Epithelial cell of prostate (primary cell): ENCODE results near the gene TUBA4A.
A peak's percentile ranks its signal among the peaks of the same experiment; 100 is the strongest.
"Not testable (repeated sequence)": the region's sequence is repeated elsewhere in the genome, so short reads cannot be mapped to it uniquely, and the experiment has no call there.

Experiments used
- DNase-seq: peaks from one replicate; pipeline ENCODE4 v3.0.0-alpha.2; 2011; ENCODE audit warnings: low read depth, low spot score
- H3K27ac ChIP-seq: fragments of 450-650 bp; 2 replicates; pipeline ENCODE4 v1.5.1; 2017; ENCODE audit warnings: mild to moderate bottlenecking

TUBA4A gene

GRCh38 chr2:219218217-219218731 is 35.4 kb downstream of the TUBA4A start:
- DNase-seq, result no peak
- peak overlapping the region; percentile 83 for H3K27ac ChIP-seq

- H3K27ac ChIP-seq, result no peak overlapping the region
- DNase-seq, result no peak
These were observed 37.2 kb downstream of the TUBA4A start for GRCh38 chr2:219216535-219216915.

- H3K27ac ChIP-seq, result no peak overlapping the region
- DNase-seq, result no peak
These were observed 37.7 kb downstream of the TUBA4A start for GRCh38 chr2:219215871-219216534.

- no peak for DNase-seq
- H3K27ac ChIP-seq, result no peak overlapping the region
These were observed 38.9 kb downstream of the TUBA4A start for GRCh38 chr2:219214786-219215185.

- DNase-seq, result no peak
- H3K27ac ChIP-seq, result no peak overlapping the region
These were observed 39.6 kb downstream of the TUBA4A start for GRCh38 chr2:219214141-219214540.

- no peak overlapping the region for H3K27ac ChIP-seq
- no peak for DNase-seq
These were observed 40.1 kb downstream of the TUBA4A start for GRCh38 chr2:219213486-219214071.

- H3K27ac ChIP-seq, result no peak overlapping the region
- DNase-seq, result no peak
These were observed 40.7 kb downstream of the TUBA4A start for GRCh38 chr2:219213026-219213415.

GRCh38 chr2:219210886-219211362 is 42.8 kb downstream of the TUBA4A start:
- no peak for DNase-seq
- H3K27ac ChIP-seq, result no peak overlapping the region

GRCh38 chr2:219210196-219210885 is 43.4 kb downstream of the TUBA4A start:
- no peak overlapping the region for H3K27ac ChIP-seq

GRCh38 chr2:219209236-219210195 is 44.2 kb downstream of the TUBA4A start:
- H3K27ac ChIP-seq, result no peak overlapping the region
- no peak for DNase-seq

More at GRCh38 chr2:219210196-219210885, 43.4 kb downstream of the TUBA4A start:
- DNase-seq, result no peak

- H3K27ac ChIP-seq, result peak overlapping the region; percentile 79
- no peak for DNase-seq
These were observed 45.6 kb downstream of the TUBA4A start for GRCh38 chr2:219207884-219208740.

GRCh38 chr2:219207134-219207883 is 46.4 kb downstream of the TUBA4A start:
- H3K27ac ChIP-seq, result peak overlapping the region; percentile 79
- DNase-seq, result no peak

GRCh38 chr2:219206328-219207133 is 47.2 kb downstream of the TUBA4A start, which contains the start of gene ZFAND2B:
ZFAND2B (plus strand) TSS chr2:219206782; CDS start chr2:219206988, 206 bp downstream.
- H3K27ac ChIP-seq, result peak within 1 kb of the TSS; percentile 79
- DNase-seq, result peak; percentile 59

- peak overlapping the region; percentile 79 for H3K27ac ChIP-seq
- DNase-seq, result no peak
These were observed 47.8 kb downstream of the TUBA4A start for GRCh38 chr2:219205981-219206327.

GRCh38 chr2:219205165-219205538 is 48.6 kb downstream of the TUBA4A start:
- DNase-seq, result no peak
- no peak overlapping the region for H3K27ac ChIP-seq

GRCh38 chr2:219204425-219205164 is 49.1 kb downstream of the TUBA4A start:
- H3K27ac ChIP-seq, result no peak overlapping the region
- no peak for DNase-seq

GRCh38 chr2:219201331-219201730 is 52.4 kb downstream of the TUBA4A start:
- not testable (repeated sequence) for H3K27ac ChIP-seq

More at GRCh38 chr2:219201331-219201730, 52.4 kb downstream of the TUBA4A start:
- DNase-seq, result not testable (repeated sequence)
